Testis (tissue), 3 donors: ENCODE data around the gene RMND1. TPM values are rescaled to one million over a fixed set of nuclear protein-coding genes. Genes with fewer than 3 reads are reported as not detected.
A peak's percentile ranks its signal among the peaks of the same experiment; 100 is the strongest.

ENCODE experiments used
- DNase-seq: peaks from one replicate; pipeline ENCODE4 v3.0.0-alpha.2; 2019
- H3K27ac ChIP-seq, 2 donors: fragments of 200-600 bp; sonication (generic); one replicate each; pipeline ENCODE4 v1.5.1; 2019
- H3K27me3 ChIP-seq: fragments of 200-600 bp; sonication (generic); one replicate; pipeline ENCODE4 v1.5.1; 2019
- H3K36me3 ChIP-seq: fragments of 200-600 bp; sonication (generic); one replicate; pipeline ENCODE4 v1.5.1; 2017; ENCODE audit warnings: low read depth; ENCODE audit errors: missing control alignments
- H3K4me1 ChIP-seq: fragments of 200-600 bp; sonication (generic); one replicate; pipeline ENCODE4 v1.5.1; 2019
- H3K4me3 ChIP-seq, 2 donors: fragments of 200-600 bp; sonication (generic); one replicate each; pipeline ENCODE4 v1.5.1; 2017 to 2019
- H3K9me3 ChIP-seq: fragments of 200-600 bp; sonication (generic); one replicate; pipeline ENCODE4 v1.5.1; 2017
- POLR2A ChIP-seq: fragments of 450-650 bp; IDR thresholded peaks from one replicate; pipeline ENCODE4 v1.6.1; 2017; ENCODE audit warnings: antibody characterized with exemption, mild to moderate bottlenecking, moderate library complexity
- WGBS, 2 donors: methylation state at CpG; one replicate each; pipeline ENCODE4 v1.1.5; 2018; 5-methylcytosine and 5-hydroxymethylcytosine counted together
- intact Hi-C: fragments of 100-400 bp; cut with DNase I; formaldehyde crosslinking; loops from one replicate; pipeline ENCODE4 v1.15.1; 2023; ENCODE audit warnings: low total_unique reads
- polyA plus RNA-seq: library from polyadenylated mRNA; stranded (reverse); fragments of 350-450 nt; fragmentation: Illumina TruSeq; extraction: RNeasy Lipid Tissue Mini Kit (QIAGEN cat#74804); gene quantifications from one replicate; pipeline ENCODE4 v1.2.3, GENCODE V29; 2014; ENCODE audit warnings: low read depth, low replicate concordance; ENCODE audit not compliant: insufficient read depth
- total RNA-seq, 2 donors: library from RNA; depleted of rRNA; stranded (reverse); fragments of >200 nt; gene quantifications; one replicate each; pipeline ENCODE4 v1.2.3, GENCODE V29; 2016
- TF ChIP-seq, protein P1 (sequence below), 3 experiments: fragments of 450-650 bp in 2 of 3; fragments of 200-600 bp in 1 of 3; sonication (generic) in 1 of 3; IDR thresholded peaks; one replicate each; pipeline ENCODE4 v1.5.1; 2016 to 2019; ENCODE audit warnings: antibody characterized with exemption in 3 of 3, mild to moderate bottlenecking in 2 of 3, moderate library complexity in 1 of 3

RMND1 gene
- total and polyA plus RNA-seq, 3 donors from 2014 or later = 16.9 to 25.0 (median 23.8) TPM

DNA sequence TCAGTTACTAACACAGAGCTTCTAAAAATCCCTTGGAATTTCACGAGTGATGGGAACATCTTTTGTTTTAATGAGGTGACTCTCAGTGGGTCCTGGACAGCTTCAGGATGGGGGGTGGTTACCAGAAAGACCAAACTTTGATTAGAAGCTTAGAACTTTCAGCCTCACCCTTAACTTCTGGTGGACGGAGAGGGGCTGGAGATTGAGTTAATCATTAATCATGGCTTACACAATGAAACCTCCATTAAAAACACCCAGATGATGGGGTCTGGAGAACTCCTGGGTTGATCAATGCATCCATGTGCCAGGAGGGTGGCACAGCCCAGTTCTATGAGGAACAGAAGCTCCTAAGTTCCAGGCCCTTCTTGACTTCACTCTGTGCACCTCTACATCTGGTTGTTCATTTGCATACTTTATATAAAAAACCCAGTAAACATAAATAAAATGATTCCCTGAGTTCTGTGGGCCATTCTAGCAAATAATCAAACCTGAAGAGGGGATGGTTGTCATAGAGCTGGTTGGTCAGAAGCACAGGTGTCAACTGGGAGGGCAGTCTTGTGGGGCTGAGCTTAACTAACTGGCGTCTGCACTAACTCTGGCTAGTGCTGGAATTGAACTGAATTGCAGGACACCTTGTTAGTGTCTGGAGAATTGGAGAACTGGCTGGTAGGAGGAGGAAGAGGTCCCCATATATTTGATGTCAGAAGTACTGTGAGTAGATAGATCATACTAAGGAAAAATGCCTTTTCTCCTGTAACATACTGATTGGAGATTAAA lies 10.3 kb downstream of the RMND1 start:
- peaks cover 34% of the 10 kb centered on the region for H3K4me1 ChIP-seq

DNA sequence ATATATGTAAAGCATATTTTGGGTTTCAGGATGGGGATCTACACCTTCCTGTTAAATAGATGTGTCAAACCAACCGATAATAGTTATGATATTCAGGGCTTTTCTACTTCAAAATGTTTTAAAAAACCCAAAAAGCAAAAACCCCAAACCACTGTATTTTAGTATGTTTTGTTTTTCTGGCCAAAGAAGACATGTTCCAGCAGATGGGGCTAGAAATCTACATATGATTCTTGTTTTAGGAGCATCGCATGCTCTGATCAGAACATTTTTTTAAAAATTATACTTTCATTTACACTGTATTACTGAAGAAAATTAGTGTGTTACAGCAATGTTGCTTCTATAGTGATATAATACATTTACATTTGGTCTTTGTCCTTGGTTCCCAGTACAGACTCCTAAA lies 11.0 kb downstream of the RMND1 start:
- H3K36me3 ChIP-seq = no peaks in the 10 kb centered on the region
- intact Hi-C loops = no loop called here
- H3K27ac ChIP-seq = peak overlapping the region in 1 of 2 donors; percentile 39
- no peaks in the 10 kb centered on the region for H3K27me3 ChIP-seq
- H3K9me3 ChIP-seq = no peaks in the 10 kb centered on the region
- TF ChIP-seq POLR2A = no peak
- TF ChIP-seq, protein P1, sequence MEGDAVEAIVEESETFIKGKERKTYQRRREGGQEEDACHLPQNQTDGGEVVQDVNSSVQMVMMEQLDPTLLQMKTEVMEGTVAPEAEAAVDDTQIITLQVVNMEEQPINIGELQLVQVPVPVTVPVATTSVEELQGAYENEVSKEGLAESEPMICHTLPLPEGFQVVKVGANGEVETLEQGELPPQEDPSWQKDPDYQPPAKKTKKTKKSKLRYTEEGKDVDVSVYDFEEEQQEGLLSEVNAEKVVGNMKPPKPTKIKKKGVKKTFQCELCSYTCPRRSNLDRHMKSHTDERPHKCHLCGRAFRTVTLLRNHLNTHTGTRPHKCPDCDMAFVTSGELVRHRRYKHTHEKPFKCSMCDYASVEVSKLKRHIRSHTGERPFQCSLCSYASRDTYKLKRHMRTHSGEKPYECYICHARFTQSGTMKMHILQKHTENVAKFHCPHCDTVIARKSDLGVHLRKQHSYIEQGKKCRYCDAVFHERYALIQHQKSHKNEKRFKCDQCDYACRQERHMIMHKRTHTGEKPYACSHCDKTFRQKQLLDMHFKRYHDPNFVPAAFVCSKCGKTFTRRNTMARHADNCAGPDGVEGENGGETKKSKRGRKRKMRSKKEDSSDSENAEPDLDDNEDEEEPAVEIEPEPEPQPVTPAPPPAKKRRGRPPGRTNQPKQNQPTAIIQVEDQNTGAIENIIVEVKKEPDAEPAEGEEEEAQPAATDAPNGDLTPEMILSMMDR (IDR thresholded peaks at IDR 0.05) = peak in 2 of 3 experiments; percentile 26 to 32
- WGBS, 2 donors = 48 to 54% methylated on average over 2 of the region's 2 CpGs
- H3K4me1 ChIP-seq = peaks cover 31% of the 10 kb centered on the region
- no peak for DNase-seq
- no peak overlapping the region for H3K4me3 ChIP-seq

More for the DNA sequence above, 10.3 kb downstream of the RMND1 start:
- intact Hi-C loops = no loop called here
- H3K9me3 ChIP-seq = no peaks in the 10 kb centered on the region
- H3K36me3 ChIP-seq = no peaks in the 10 kb centered on the region
- TF ChIP-seq, protein P1 (IDR thresholded peaks at IDR 0.05) = no peak
- TF ChIP-seq POLR2A = no peak
- H3K4me3 ChIP-seq = no peak overlapping the region
- H3K27me3 ChIP-seq = no peaks in the 10 kb centered on the region
- DNase-seq = no peak
- 68 to 70% methylated on average over 3 of the region's 3 CpGs for whole genome bisulfite sequencing, 2 donors
- H3K27ac ChIP-seq = no peak overlapping the region

DNA sequence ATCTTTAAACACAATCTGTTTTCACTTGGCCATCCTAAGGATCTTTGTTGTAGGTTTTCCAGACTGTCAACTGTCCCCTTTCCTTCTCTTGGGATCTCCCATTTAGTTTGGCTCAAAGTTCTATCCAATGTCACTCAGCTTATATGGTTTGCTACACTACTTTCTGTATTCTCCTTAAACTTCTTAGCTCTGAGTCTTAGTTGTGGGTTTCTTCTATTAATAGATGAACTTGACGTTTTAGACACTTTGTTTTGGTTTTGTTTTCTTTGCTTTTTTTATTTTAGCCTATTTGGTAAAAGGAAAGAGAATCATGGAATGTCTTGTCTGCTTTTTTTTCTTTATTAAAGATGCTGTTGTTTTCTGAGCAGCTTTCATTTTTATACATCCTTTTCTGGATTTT lies 11.4 kb downstream of the RMND1 start:
- Histone ChIP-seq H3K9me3 (no peaks in the 10 kb centered on the region), H3K4me1 (peaks cover 27% of the 10 kb centered on the region), H3K27ac (peak overlapping the region in 1 of 2 donors; percentile 39), H3K36me3 (no peaks in the 10 kb centered on the region), H3K4me3 (no peak overlapping the region), H3K27me3 (no peaks in the 10 kb centered on the region)
- intact Hi-C loops = no loop called here
- DNase-seq = no peak
- no peak for TF ChIP-seq POLR2A
- TF ChIP-seq, protein P1 (IDR thresholded peaks at IDR 0.05) = no peak
- WGBS, 2 donors = 16 to 37% methylated on average over 1 of the region's 1 CpG

DNA sequence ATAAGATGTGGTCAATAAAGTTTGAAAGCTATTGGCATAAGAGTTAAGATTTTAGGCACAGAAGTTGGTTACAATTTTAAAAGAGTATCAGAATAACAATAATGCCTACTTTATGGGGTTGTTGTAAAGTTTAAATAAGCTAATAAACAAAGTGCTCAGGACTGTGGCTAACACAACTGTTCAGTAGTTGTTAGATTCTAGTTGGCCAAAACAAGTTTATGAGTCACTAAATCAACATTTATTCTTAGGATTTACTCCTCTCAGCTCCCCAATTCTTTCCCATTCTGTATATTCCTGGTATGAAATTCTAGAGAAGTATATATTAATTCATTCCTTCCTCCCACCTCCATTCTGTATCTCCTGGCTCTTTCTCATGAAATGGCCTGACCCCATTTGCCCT lies 14.5 kb downstream of the RMND1 start:
- no peak for DNase-seq
- Histone ChIP-seq H3K4me3 (no peak overlapping the region), H3K27me3 (no peaks in the 10 kb centered on the region), H3K36me3 (no peaks in the 10 kb centered on the region), H3K9me3 (no peaks in the 10 kb centered on the region), H3K4me1 (peaks cover 15% of the 10 kb centered on the region), H3K27ac (no peak overlapping the region)
- TF ChIP-seq POLR2A = no peak
- TF ChIP-seq, protein P1 (IDR thresholded peaks at IDR 0.05) = no peak
- intact Hi-C loops = no loop called here

DNA sequence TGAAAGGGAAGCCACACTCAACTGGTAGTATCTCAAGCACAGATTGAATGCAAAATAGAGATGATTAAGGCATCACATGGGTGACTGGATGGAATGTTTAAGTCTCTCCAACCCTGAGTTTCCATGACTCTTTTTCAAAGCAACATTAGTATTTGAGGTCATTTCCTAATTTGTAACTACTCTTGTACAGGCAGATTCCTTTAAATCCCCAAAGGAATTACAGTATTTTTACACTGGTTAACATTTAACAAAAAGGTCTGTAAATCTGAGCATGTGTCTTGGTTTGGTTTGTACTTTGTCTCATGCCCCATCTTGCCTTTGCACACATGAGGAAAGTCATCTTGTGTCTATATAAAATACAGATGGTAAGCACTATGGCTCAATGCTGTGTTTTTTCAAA lies 15.1 kb downstream of the RMND1 start:
- H3K4me3 ChIP-seq = no peak overlapping the region
- no peaks in the 10 kb centered on the region for H3K27me3 ChIP-seq
- peaks cover 15% of the 10 kb centered on the region for H3K4me1 ChIP-seq
- H3K36me3 ChIP-seq = no peaks in the 10 kb centered on the region
- no peak for DNase-seq
- TF ChIP-seq, protein P1 (IDR thresholded peaks at IDR 0.05) = no peak
- no peak for TF ChIP-seq POLR2A
- no peaks in the 10 kb centered on the region for H3K9me3 ChIP-seq
- intact Hi-C loops = no loop called here
- peak overlapping the region in 1 of 2 donors; percentile 44 for H3K27ac ChIP-seq
